SK-N-SH (cell line): Measurements from ENCODE around the gene TAGLN2. TPM values are rescaled to one million over a fixed set of nuclear protein-coding genes. Genes with fewer than 3 reads are reported as not detected.
A peak's percentile ranks its signal among the peaks of the same experiment; 100 is the strongest.

ENCODE experiments used
- CTCF ChIA-PET: fragments of 300-600, 350-600 bp; formaldehyde crosslinking; extraction: SDS; loops from one replicate; lab custom pipeline; 2021; lab: Yijun Ruan, JAX
- POLR2A ChIA-PET: fragments of 350-600 bp; sonication (Branson Sonifier 250); formaldehyde crosslinking; extraction: SDS; loops from one replicate; lab custom pipeline; 2020; ENCODE audit warnings: antibody characterized with exemption, inconsistent platforms; lab: Yijun Ruan, JAX
- DNase-seq: peaks from one replicate; pipeline ENCODE4 v3.0.0; 2012
- H2AFZ ChIP-seq: fragments of 200-600 bp; sonication (generic); 2 replicates; pipeline ENCODE4 v1.8.1; 2016; ENCODE audit warnings: antibody characterized with exemption, mild to moderate bottlenecking, low read depth
- H3F3A ChIP-seq: fragments of 200-600 bp; sonication (generic); replicated peaks from 2 replicates; pipeline ENCODE3; 2016; ENCODE audit warnings: antibody characterized with exemption, mild to moderate bottlenecking; ENCODE audit not compliant: insufficient read depth
- H3K27ac ChIP-seq, 2 experiments: fragments of 200-500 bp in 1 of 2; fragments of 200-600 bp in 1 of 2; sonication (Bioruptor generic) in 1 of 2; sonication (generic), shearing (Covaris generic) in 1 of 2; 2 replicates each; pipeline versions ENCODE4 v1.5.1 to v1.6.1; 2014 to 2016; ENCODE audit warnings: low read depth in 2 of 2, inconsistent platforms in 1 of 2, low read length in 1 of 2, mild to moderate bottlenecking in 1 of 2, mixed read lengths in 1 of 2
- H3K27me3 ChIP-seq: fragments of 200-600 bp; sonication (generic), shearing (Covaris generic); 2 replicates; pipeline ENCODE4 v1.6.1; 2016; ENCODE audit warnings: mixed run types; ENCODE audit not compliant: insufficient read depth
- H3K36me3 ChIP-seq, 2 experiments: fragments of 200-500 bp in 1 of 2; fragments of 200-600 bp in 1 of 2; sonication (Bioruptor generic) in 1 of 2; sonication (generic) in 1 of 2; replicated peaks in 1 of 2; 2 replicates each; pipeline versions ENCODE3 to v1.5.1; 2014 to 2016; ENCODE audit warnings: low read length in 1 of 2, mild to moderate bottlenecking in 1 of 2; ENCODE audit not compliant: insufficient read depth in 2 of 2, control insufficient read depth in 1 of 2
- H3K4me1 ChIP-seq, 2 experiments: fragments of 200-500 bp in 1 of 2; fragments of 200-600 bp in 1 of 2; sonication (Bioruptor generic) in 1 of 2; sonication (generic), shearing (Covaris generic) in 1 of 2; 2 replicates each; pipeline versions ENCODE4 v1.5.1 to v1.6.1; 2014 to 2016; ENCODE audit warnings: low read depth in 1 of 2, low read length in 1 of 2, mixed run types in 1 of 2; ENCODE audit not compliant: insufficient read depth in 2 of 2, control insufficient read depth in 1 of 2
- H3K4me2 ChIP-seq: fragments of 200-600 bp; sonication (generic), shearing (Covaris generic); 2 replicates; pipeline ENCODE4 v1.6.1; 2017; ENCODE audit warnings: mixed run types
- H3K4me3 ChIP-seq, 2 experiments: fragments of 200-500 bp in 1 of 2; fragments of 200-600 bp in 1 of 2; sonication (Bioruptor generic) in 1 of 2; sonication (generic), shearing (Covaris generic) in 1 of 2; 2 replicates each; pipeline versions ENCODE4 v1.5.1 to v1.8.1; 2014 to 2016; ENCODE audit warnings: low read depth in 2 of 2, inconsistent platforms in 1 of 2, low read length in 1 of 2, mild to moderate bottlenecking in 1 of 2, mixed read lengths in 1 of 2, moderate library complexity in 1 of 2
- H3K79me2 ChIP-seq: fragments of 200-600 bp; sonication (generic); 2 replicates; pipeline ENCODE4 v1.8.1; 2017; ENCODE audit warnings: mild to moderate bottlenecking; ENCODE audit not compliant: insufficient read depth
- H3K9ac ChIP-seq: fragments of 200-600 bp; sonication (generic); 2 replicates; pipeline ENCODE4 v1.6.1; 2017; ENCODE audit warnings: mixed run types
- H3K9me2 ChIP-seq: fragments of 200-600 bp; sonication (generic); 2 replicates; pipeline ENCODE4 v1.6.1; 2017; ENCODE audit warnings: mixed run types
- H3K9me3 ChIP-seq: fragments of 200-600 bp; sonication (generic); 2 replicates; pipeline ENCODE4 v1.6.1; 2017; ENCODE audit warnings: mixed run types, mild to moderate bottlenecking, moderate library complexity
- H4K20me1 ChIP-seq: fragments of 200-600 bp; sonication (generic); 2 replicates; pipeline ENCODE4 v1.6.1; 2017; ENCODE audit warnings: mild to moderate bottlenecking, mixed run types; ENCODE audit not compliant: insufficient read depth
- ELF1 ChIP-seq: IDR thresholded peaks from 2 replicates; pipeline ENCODE4 v1.4.0; 2012
- EP300 ChIP-seq, 2 experiments: IDR thresholded peaks; 2 replicates each; pipeline versions ENCODE4 v1.4.0 to v1.6.1; 2012; ENCODE audit warnings: borderline replicate concordance in 1 of 2, low read depth in 1 of 2, low read length in 1 of 2
- FOXM1 ChIP-seq: IDR thresholded peaks from 2 replicates; pipeline ENCODE4 v1.4.0; 2012; ENCODE audit warnings: low read depth, mild to moderate bottlenecking
- GABPA ChIP-seq: IDR thresholded peaks from 2 replicates; pipeline ENCODE4 v1.4.0; 2012; ENCODE audit warnings: low read depth, mild to moderate bottlenecking
- GATA2 ChIP-seq: sonication (generic); formaldehyde crosslinking; IDR thresholded peaks from 2 replicates; pipeline ENCODE4 v1.5.0; 2020; ENCODE audit warnings: mild to moderate bottlenecking, missing genetic modification reagents
- JUND ChIP-seq: IDR thresholded peaks from 2 replicates; pipeline ENCODE4 v1.4.0; 2012
- MEF2A ChIP-seq: IDR thresholded peaks from 2 replicates; pipeline ENCODE4 v1.4.0; 2012; ENCODE audit warnings: low read depth, borderline replicate concordance
- MXI1 ChIP-seq: IDR thresholded peaks from 2 replicates; pipeline ENCODE4 v1.6.1; 2012; ENCODE audit warnings: mild to moderate bottlenecking, low read depth, low read length, improper control_type of control experiment
- NFIC ChIP-seq: IDR thresholded peaks from 2 replicates; pipeline ENCODE4 v1.4.0; 2012; ENCODE audit warnings: borderline replicate concordance
- NRF1 ChIP-seq: IDR thresholded peaks from 2 replicates; pipeline ENCODE4 v1.6.1; 2012; ENCODE audit warnings: low read depth, mild to moderate bottlenecking, low read length
- POLR2AphosphoS5 ChIP-seq: IDR thresholded peaks from 2 replicates; pipeline ENCODE4 v1.6.1; 2012; ENCODE audit warnings: low read depth, low read length
- RAD21 ChIP-seq: IDR thresholded peaks from 2 replicates; pipeline ENCODE4 v1.6.1; 2012; ENCODE audit warnings: mild to moderate bottlenecking, low read length
- RCOR1 ChIP-seq: fragments of 150-350 bp; IDR thresholded peaks from 2 replicates; pipeline ENCODE4 v1.6.1; 2017; ENCODE audit warnings: antibody characterized with exemption, low read length
- RXRA ChIP-seq: IDR thresholded peaks from 2 replicates; pipeline ENCODE4 v1.4.0; 2012; ENCODE audit warnings: low read depth, mild to moderate bottlenecking, borderline replicate concordance
- SIN3A ChIP-seq: IDR thresholded peaks from 2 replicates; pipeline ENCODE4 v1.6.1; 2012; ENCODE audit warnings: low read depth, mild to moderate bottlenecking, low read length, moderate library complexity, borderline replicate concordance
- SMC3 ChIP-seq: IDR thresholded peaks from 2 replicates; pipeline ENCODE4 v1.6.1; 2012; ENCODE audit warnings: low read depth, low read length, improper control_type of control experiment
- TAF1 ChIP-seq: IDR thresholded peaks from 2 replicates; pipeline ENCODE4 v1.6.1; 2012; ENCODE audit warnings: low read depth, mild to moderate bottlenecking, low read length, moderate library complexity, borderline replicate concordance
- TCF12 ChIP-seq: IDR thresholded peaks from 2 replicates; pipeline ENCODE4 v1.4.0; 2012
- TEAD4 ChIP-seq: IDR thresholded peaks from 2 replicates; pipeline ENCODE4 v1.4.0; 2012; ENCODE audit warnings: mild to moderate bottlenecking, borderline replicate concordance; ENCODE audit not compliant: insufficient read depth
- YY1 ChIP-seq: IDR thresholded peaks from 2 replicates; pipeline ENCODE4 v1.4.0; 2012; ENCODE audit warnings: low read depth, mild to moderate bottlenecking
- WGBS: methylation state at CpG from one replicate; pipeline ENCODE4 v1.1.6; 2017; ENCODE audit warnings: low lambda C conversion rate; 5-methylcytosine and 5-hydroxymethylcytosine counted together
- polyA plus RNA-seq, 3 experiments: library from polyadenylated mRNA; depleted of rRNA; stranded (reverse); fragments of >200 nt; gene quantifications; 2 replicates each; pipeline ENCODE4 v1.2.3, GENCODE V29; 2012
- TF ChIP-seq, protein P1 (sequence below): fragments of 150-350 bp; IDR thresholded peaks from 2 replicates; pipeline ENCODE4 v1.6.1; 2017; ENCODE audit warnings: antibody characterized with exemption, low read length, low read depth, borderline replicate concordance
- TF ChIP-seq, protein P2 (sequence below): fragments of 150-350 bp; IDR thresholded peaks from 2 replicates; pipeline ENCODE4 v1.6.1; 2016; ENCODE audit warnings: mild to moderate bottlenecking, low read depth, low read length
- TF ChIP-seq, protein P3 (sequence below): IDR thresholded peaks from 2 replicates; pipeline ENCODE4 v1.6.1; 2012; ENCODE audit warnings: mild to moderate bottlenecking, low read depth, low read length, moderate library complexity
- TF ChIP-seq, protein P4 (sequence below): IDR thresholded peaks from 2 replicates; pipeline ENCODE4 v1.4.0; 2012; ENCODE audit warnings: low read depth, borderline replicate concordance
- TF ChIP-seq, protein P5 (sequence below): IDR thresholded peaks from 2 replicates; pipeline ENCODE4 v1.4.0; 2012; ENCODE audit warnings: low read depth, borderline replicate concordance

TAGLN2 gene
- polyA plus RNA-seq, 1 of the 3 experiments (the other 2 are of a cell fraction) = 646 TPM

DNA sequence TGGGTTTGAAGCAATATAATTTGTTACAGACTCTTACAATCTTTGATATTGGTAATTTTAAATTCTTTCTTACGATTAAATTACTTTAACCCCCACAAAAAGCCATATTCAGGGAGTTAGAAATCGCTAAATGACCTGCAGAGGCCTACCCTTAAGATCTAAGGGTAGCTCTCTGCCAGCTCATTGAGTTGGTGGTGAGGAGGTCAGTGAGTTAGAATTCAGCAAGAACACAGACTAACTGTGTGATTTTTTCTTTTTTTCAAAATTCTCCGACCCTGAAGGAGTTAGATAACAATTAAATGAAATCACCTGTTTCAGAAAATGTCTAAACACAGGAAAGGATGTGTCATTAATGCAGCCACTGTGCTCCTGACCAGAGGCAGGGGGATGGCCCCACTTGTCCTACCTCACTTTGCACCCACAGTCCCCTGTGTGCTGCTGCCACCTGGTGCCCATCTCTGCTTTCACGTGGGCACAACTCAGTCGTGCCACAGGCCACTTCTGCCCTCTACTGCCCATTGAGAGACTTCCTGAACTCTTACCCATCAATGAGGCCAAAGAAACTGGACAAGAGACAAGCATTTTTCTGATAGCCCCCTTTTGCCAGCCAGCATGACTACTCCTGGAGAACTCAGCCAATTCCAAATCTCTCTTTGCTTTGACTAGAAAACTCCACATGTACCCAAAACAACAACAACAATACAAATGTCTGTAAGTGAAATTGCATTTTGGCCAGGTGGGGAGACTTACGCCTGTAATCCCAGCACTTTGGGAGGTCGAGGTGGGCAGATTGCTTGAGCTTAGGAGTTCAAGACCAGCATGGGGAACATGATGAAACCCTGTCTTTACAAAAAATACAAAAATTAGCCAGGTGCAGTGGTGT lies 33.8 kb downstream of the TAGLN2 start:
- POLR2A ChIA-PET = interaction anchor here (1.8 kb wide), 1 partner anchor 92 kb away, joined by 6 read pairs; no protein-coding TSS in a partner anchor
- CTCF ChIA-PET = interaction anchor here (0.6 to 14.6 kb wide), 55 partner anchors 9 to 758 kb away, joined by 3 to 533 read pairs (median 6); partner anchors contain the start of genes CFAP45, DUSP23, FCRL6 and IGSF9
- H3F3A ChIP-seq = peaks cover 9% of the 10 kb centered on the region
- no peak overlapping the region for H3K4me2 ChIP-seq
- no peaks in the 10 kb centered on the region for H3K79me2 ChIP-seq
- no peaks in the 10 kb centered on the region for H3K27me3 ChIP-seq
- H3K9me2 ChIP-seq = no peaks in the 10 kb centered on the region
- no peaks in the 10 kb centered on the region for H3K36me3 ChIP-seq
- DNase-seq = peak; percentile 87
- H3K27ac ChIP-seq = peak overlapping the region in 1 of 2 experiments; percentile 94; a peak in 2 of 4 replicates
- no peaks in the 10 kb centered on the region for H3K9me3 ChIP-seq
- 35% methylated on average over 7 of the region's 7 CpGs for WGBS
- H4K20me1 ChIP-seq = no peaks in the 10 kb centered on the region
- no peak overlapping the region; a peak in 1 of 4 replicates for H3K4me3 ChIP-seq
- no peak overlapping the region for H2AFZ ChIP-seq
- peaks cover 13 to 29% of the 10 kb centered on the region in 2 experiments for H3K4me1 ChIP-seq
- no peak overlapping the region for H3K9ac ChIP-seq
- peak; percentile 100 for TF ChIP-seq RAD21
- TF ChIP-seq, protein P1, sequence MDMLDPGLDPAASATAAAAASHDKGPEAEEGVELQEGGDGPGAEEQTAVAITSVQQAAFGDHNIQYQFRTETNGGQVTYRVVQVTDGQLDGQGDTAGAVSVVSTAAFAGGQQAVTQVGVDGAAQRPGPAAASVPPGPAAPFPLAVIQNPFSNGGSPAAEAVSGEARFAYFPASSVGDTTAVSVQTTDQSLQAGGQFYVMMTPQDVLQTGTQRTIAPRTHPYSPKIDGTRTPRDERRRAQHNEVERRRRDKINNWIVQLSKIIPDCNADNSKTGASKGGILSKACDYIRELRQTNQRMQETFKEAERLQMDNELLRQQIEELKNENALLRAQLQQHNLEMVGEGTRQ = no peak
- no peak for TF ChIP-seq TCF12
- TF ChIP-seq SMC3 = peak; percentile 100
- no peak for TF ChIP-seq YY1
- TF ChIP-seq, protein P2, sequence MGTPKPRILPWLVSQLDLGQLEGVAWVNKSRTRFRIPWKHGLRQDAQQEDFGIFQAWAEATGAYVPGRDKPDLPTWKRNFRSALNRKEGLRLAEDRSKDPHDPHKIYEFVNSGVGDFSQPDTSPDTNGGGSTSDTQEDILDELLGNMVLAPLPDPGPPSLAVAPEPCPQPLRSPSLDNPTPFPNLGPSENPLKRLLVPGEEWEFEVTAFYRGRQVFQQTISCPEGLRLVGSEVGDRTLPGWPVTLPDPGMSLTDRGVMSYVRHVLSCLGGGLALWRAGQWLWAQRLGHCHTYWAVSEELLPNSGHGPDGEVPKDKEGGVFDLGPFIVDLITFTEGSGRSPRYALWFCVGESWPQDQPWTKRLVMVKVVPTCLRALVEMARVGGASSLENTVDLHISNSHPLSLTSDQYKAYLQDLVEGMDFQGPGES = 0 out of 2 replicates have a peak, but pooled peaks have one; percentile 10
- TF ChIP-seq EP300 (IDR thresholded peaks at IDR 0.05; ENCODE audit: borderline replicate concordance in 1 of 2, low read depth in 1 of 2, low read length in 1 of 2) = no peak
- TF ChIP-seq RCOR1 = peak; percentile 51
- TF ChIP-seq JUND = no peak
- no peak for TF ChIP-seq POLR2AphosphoS5
- TF ChIP-seq TAF1 = no peak
- TF ChIP-seq NFIC = no peak; the same call in 1 of the 2 replicates
- no peak for TF ChIP-seq GATA2 (CRISPR knock-in tag)
- no peak for TF ChIP-seq ELF1
- TF ChIP-seq MEF2A = no peak
- TF ChIP-seq, protein P3, sequence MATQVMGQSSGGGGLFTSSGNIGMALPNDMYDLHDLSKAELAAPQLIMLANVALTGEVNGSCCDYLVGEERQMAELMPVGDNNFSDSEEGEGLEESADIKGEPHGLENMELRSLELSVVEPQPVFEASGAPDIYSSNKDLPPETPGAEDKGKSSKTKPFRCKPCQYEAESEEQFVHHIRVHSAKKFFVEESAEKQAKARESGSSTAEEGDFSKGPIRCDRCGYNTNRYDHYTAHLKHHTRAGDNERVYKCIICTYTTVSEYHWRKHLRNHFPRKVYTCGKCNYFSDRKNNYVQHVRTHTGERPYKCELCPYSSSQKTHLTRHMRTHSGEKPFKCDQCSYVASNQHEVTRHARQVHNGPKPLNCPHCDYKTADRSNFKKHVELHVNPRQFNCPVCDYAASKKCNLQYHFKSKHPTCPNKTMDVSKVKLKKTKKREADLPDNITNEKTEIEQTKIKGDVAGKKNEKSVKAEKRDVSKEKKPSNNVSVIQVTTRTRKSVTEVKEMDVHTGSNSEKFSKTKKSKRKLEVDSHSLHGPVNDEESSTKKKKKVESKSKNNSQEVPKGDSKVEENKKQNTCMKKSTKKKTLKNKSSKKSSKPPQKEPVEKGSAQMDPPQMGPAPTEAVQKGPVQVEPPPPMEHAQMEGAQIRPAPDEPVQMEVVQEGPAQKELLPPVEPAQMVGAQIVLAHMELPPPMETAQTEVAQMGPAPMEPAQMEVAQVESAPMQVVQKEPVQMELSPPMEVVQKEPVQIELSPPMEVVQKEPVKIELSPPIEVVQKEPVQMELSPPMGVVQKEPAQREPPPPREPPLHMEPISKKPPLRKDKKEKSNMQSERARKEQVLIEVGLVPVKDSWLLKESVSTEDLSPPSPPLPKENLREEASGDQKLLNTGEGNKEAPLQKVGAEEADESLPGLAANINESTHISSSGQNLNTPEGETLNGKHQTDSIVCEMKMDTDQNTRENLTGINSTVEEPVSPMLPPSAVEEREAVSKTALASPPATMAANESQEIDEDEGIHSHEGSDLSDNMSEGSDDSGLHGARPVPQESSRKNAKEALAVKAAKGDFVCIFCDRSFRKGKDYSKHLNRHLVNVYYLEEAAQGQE = no peak
- TF ChIP-seq TEAD4 = no peak
- TF ChIP-seq NRF1 = peak; percentile 8; the same call in 1 of the 2 replicates
- TF ChIP-seq GABPA = no peak
- TF ChIP-seq, protein P4, sequence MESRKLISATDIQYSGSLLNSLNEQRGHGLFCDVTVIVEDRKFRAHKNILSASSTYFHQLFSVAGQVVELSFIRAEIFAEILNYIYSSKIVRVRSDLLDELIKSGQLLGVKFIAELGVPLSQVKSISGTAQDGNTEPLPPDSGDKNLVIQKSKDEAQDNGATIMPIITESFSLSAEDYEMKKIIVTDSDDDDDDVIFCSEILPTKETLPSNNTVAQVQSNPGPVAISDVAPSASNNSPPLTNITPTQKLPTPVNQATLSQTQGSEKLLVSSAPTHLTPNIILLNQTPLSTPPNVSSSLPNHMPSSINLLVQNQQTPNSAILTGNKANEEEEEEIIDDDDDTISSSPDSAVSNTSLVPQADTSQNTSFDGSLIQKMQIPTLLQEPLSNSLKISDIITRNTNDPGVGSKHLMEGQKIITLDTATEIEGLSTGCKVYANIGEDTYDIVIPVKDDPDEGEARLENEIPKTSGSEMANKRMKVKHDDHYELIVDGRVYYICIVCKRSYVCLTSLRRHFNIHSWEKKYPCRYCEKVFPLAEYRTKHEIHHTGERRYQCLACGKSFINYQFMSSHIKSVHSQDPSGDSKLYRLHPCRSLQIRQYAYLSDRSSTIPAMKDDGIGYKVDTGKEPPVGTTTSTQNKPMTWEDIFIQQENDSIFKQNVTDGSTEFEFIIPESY = no peak
- TF ChIP-seq SIN3A = 0 out of 2 replicates have a peak, but pooled peaks have one; percentile 23
- no peak for TF ChIP-seq MXI1
- TF ChIP-seq RXRA = no peak
- TF ChIP-seq, protein P5, sequence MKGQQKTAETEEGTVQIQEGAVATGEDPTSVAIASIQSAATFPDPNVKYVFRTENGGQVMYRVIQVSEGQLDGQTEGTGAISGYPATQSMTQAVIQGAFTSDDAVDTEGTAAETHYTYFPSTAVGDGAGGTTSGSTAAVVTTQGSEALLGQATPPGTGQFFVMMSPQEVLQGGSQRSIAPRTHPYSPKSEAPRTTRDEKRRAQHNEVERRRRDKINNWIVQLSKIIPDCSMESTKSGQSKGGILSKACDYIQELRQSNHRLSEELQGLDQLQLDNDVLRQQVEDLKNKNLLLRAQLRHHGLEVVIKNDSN = no peak; the same call in 1 of the 2 replicates
- TF ChIP-seq FOXM1 = peak; percentile 64; the same call in 1 of the 2 replicates
